Activated effector memory CD4-positive, alpha-beta T cell treated with Interleukin-2 at 50 U/mL for 16 hours (primary cell): ENCODE measurements around the gene UBAC2.
"Not testable (repeated sequence)": the region's sequence is repeated elsewhere in the genome, so short reads cannot be mapped to it uniquely, and the experiment has no call there.

Experiments
- DNase-seq: peaks from one replicate; pipeline ENCODE4 v3.0.0-alpha.2; 2020

The UBAC2 gene

DNA sequence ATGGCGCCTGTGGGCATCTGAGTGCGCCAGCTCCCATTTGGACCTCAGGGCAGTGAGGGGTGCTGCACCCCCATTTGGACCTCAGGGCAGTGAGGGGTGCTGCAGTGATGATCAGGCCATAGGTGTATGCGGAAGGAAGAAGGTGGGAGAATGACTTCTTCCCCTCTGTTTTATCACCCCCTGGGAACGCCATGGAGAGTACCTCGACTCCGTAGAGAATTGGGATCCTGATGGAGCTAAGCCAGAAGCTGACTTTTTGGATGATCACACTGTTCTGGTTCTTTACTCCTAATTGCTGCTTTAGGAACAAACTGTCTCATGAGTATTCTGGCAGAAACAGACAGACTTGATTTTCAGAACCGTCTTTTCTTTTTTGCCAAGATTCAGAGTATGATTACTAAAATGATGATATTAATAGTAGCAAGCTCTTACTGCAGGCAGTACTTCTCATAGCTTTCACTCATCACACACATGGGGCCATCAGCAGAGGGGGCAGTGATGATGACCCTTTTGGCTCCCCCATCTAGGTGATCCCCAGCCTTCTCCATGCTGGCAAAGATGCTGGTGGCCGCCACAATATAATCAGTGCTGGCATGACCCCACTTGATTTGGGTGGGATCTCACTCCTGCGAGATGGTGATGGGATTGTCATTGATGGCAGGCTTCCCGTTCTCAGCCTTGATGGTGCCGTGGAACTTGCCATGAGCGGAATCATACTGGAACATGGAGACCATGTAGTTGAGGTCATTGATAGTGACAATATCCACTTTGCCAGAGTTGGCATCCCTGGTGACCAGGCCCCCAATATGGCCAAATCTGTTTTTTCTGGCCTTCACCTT, 10.3 kb upstream of the UBAC2 start:
- no peak for DNase-seq

DNA sequence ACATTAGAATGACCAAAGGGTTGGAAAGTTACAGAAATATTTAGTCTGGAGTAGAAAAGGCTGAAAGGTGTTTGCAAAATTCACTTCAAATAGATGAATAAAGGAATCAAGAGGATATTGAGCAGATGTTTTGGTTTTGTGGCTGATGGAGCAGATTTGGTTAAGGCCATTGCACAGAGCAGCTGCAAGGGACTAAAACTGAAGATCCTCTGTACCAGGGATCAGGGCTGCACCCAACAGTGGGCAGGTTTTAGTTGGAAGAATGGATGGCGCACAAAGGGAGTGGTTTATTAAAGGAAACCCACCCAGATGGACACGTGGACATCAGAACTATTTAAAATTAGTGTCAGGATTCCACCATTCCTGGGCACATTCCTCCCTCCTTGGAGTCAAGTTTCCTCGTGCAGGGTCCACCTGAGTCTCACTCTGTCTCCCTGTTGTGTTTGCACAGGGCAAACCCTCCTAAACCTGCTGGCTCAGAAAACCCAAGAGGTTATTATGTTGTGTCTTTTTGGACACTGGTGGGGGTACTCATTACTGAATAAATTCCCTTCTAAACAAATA, 9.2 kb upstream of the UBAC2 start:
- DNase-seq: no peak

DNA sequence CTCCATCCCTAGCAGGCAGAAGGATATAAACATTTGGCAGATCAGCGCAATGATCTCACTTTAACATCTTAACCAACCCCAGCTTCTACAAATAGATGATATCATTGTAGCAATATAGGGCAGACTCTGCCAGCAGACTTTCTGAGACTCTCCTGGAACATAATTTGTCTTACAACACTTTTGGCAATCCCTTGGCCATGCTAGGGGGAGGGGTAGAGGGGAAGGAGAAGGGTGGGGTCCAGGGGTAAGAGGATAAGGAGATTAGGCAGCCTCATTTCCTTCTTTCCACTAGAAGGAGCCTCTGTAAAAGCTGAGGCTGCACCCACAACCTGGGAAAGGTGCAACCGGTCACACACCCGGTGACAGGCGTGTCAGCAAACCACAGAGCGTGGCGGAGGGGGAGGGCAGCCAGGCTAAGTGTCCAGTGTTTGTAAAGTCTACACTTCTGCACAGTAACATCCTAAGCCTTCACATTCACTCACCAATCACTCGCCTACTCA, 8.7 kb upstream of the UBAC2 start:
- DNase-seq: no peak

DNA sequence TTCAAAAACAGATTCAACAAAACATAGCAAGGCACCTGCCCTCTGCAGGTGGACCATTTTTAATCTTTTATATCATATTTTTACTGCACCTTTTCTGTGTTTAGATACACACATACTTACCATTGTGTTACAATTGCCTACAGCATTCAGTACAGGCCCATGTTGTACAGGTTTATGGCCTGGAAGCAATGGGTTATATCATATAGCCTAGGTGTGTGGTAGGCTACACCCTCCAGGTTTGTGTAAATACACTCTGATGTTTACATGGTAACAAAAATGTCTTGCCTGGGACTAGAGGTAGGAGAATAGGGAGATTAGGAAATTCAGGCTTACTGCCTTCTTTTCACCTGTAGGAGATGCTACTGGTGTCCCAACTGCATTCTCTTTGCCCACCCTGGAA, 8.2 kb upstream of the UBAC2 start:
- DNase-seq: no peak

DNA sequence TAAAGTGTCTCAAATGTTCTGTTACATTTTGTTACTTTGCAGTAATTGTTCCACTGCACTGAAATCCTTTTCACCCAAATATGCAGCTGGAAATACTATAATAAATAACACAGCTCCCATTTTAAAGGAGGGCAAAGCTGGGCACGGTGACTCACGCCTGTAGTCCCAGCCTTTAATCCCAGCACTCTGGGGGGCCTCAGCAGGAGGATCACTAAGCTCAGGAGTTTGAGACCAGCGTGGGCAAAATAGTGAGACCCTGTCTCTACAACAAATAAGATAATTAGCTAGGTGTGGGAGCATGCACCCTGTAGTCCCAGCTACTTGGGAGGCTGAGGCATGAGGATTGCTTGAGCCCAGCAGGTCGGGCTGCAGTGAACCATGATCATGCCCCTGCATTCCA, 7.5 kb upstream of the UBAC2 start:
- no peak for DNase-seq

DNA sequence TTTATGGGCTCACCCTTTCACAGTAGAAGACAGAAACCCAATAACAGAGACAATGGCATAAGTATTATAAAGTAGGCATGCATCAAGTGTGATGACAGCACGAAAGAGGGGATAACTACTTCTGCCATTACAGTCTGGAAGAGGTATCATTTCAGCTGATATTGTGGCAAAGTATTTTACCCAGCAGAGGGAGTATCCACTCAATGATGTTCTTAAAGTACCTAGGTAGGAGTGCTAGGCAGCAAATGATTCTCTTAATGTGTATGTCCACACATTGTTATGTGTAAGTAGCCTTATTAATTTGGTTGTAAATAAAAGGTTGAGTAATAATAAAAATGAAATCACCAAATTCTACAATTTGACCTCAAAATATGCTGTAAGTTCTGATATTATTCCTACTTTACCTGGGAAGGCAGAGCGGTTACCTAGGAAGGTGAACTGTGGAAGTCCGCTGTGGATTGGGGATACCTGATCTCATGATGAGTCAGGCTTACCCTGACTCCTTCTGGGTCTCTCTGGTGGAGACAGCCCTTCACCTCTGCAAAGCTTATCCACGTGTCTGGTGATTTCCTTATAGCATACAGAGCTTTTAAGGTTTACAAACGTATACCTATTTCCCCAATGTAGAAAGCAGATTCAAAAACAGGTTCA, 4.1 kb upstream of the UBAC2 start:
- DNase-seq: no peak

DNA sequence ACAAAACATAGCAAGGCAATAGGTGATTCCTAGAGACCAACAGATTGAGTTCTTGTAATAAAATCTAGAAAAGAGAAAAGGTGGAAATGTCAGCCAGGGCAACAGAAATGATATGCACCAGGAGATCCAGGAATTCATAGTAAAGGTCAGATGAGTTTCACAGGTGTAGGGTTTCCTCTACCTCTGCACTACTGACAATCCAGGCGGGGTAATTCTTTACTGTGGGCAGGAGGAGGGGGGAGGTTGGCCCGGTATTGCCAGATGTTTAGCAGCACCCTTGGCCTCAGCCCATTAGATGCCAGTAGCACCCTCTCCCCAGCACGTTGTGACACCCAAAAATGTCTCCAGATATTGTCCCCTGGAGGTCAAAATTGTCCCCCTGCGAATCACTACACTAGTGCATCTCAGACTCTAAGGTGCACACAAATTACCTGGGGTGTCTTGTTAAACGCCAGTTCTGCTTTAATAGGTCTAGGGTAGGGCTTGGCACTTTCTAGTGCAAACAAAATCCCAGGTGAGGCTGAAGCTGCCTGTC, 3.5 kb upstream of the UBAC2 start:
- no peak for DNase-seq

DNA sequence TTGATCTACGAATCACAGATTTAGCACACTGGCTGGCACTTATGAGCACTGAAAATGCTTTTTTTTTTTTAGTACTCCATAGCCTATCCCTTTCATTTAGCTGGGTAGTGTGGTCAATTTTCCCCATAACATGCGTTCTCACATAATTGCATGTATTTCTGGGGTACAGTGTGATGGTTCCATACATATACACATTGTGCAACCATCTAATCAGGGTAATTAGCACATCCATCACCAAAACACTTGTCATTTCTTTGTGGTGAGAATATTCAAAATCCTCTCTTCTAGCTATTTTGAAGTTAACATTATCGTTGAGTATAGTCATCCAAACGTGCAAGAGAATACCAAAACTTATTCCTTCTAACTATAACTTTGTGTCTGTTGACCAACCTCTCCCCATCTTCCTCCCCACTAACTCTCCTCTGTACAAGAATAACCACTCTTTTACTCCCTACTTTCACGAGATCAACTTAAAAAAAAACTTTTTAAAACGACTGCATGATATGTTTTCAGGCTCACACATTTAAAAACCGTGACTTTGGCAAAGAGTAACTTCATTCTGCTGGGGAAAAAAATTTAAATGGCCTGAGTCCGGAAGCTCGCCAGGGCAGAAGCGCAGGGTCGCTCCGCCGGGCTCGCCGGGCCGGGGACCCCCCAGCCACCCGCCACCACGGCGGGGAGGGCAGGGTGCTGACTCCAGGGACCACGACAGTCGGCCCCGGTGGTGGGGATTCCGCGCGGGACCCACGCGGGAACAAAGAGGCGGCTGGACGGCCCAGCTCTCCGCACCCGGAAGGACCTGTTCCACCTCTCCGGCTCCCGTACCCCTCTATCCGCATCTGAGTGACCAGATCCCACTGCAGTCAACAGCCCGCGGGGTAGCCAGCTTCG, 868 bp upstream of the UBAC2 start:
- no peak for DNase-seq

DNA sequence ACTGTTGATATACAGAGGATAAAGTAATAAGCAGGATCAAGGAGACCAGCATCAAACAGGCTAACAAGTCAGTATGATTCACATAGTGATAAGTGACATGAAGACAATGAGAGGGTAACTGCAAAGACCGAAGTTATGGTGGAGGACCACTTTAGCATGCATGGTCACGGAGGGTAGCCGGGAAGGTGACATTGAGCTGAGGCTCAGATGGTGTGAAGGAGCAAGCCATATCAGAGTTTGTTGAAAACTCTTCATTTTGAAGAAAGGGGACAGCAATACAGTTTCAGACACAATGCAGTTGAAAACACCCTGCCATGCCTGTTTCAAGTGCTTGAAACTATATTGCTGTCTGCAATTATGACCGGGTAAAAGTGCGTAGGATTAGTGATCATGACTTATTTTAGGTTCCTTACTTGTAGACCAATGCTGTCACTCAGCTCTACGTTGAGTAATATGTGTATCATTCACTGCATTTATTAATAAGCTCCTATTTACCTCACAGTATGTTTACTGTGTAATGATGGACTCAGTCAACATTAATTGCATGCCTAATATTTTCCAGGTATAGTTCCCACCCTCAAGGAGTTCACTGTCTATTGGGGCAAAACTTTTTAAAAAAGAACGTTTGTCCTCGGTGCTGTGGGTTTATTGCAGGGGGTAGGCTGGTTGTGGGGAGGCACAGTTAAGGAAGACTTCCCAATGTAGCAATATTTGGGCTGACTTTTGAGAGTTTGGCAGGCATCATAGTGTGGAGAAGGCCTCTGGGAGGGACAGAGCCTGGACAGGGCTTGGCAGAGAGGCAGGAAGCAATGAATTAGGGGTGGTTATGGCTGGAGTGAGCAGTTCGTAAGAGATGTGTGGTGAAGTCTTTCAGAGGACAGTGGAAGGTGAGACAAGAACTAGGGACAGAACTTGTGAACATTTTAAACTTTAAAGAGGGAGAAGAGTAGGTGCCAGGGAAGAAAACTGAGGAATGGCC, 3.2 kb downstream of the UBAC2 start:
- DNase-seq: no peak

DNA sequence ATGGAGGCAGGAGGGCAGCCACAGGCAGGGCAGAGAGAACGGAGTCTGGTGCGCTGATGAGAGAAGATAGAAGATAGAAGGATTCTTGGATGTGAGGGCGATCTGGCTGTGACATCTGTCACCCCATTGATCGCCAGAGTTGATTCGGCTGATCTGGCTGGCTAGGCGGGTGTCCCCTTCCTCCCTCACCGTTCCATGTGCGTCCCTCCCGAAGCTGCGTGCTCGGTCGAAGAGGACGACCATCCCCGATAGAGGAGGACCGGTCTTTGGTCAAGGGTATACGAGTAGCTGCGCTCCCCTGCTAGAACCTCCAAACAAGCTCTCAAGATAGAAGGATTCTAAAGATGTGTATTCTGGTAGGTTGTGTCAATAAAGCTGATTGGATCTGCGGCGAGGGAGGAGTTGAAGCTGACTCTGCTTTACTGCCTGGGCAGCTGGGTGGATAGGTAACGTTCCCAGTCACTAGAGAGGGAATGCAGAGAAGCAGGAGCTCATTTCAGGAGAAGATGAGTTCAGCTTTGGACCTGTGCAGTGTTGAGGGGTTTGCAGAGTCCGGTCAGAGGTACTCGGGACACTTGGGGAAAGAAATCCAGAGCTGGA, 5.1 kb downstream of the UBAC2 start:
- no peak for DNase-seq

DNA sequence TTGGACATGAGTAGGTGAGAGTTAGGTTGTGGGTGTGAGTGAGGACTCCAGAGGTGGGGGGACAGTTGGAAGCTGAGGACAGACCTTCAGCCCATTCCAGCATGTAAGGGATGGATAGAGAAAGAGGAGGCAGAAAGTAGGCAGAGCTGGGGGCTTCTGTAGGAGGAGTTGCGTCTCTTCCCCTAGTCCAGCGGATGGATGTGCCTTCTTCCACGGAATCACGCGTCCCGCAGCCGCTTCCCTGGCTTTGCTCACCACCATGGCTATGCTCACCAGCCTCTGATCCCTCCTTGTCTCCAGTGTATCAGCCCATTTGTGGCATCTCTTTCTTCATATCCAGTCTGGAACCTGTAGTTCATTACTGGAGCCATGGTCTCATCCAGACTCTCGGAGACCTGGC, 5.6 kb downstream of the UBAC2 start:
- DNase-seq: no peak

DNA sequence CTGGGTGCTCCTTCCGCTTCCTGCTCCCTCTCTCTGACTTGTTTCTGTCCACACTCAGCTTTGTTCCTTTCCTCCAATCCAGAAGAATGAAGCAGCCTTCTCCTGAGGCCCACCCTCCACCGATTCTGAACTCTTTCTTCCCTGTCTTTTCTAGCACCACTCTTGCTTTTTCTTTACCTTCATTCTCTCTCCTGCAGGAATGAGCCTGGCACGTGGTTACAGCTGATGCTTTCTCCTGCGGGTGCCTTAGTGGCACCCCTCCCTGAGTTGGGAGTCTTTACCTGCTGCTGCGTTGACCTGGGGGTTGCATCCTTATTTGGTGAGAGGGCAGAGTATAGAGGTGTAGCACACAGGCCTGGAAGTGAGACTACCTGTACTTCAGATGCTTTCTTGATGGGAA, 6.2 kb downstream of the UBAC2 start:
- no peak for DNase-seq

DNA sequence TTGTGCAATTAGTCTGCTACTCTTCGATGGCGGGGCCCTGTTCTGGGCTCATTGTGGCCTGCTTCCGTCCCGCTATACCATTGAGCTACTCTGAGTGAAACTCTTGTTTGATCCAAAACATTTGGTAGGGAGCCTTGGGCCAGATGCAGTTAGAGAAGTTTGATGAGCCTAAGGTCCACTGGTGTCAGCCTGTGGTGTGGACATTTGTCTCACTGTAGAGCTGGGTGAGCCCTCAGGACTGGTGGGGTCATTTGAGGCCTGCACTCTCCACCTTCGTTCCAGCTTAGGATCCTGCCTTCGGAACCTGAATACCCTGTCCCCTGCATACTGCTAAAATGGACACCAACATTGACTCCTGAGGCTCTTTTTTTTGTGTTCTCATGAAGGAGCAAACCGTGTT, 6.9 kb downstream of the UBAC2 start:
- no peak for DNase-seq

DNA sequence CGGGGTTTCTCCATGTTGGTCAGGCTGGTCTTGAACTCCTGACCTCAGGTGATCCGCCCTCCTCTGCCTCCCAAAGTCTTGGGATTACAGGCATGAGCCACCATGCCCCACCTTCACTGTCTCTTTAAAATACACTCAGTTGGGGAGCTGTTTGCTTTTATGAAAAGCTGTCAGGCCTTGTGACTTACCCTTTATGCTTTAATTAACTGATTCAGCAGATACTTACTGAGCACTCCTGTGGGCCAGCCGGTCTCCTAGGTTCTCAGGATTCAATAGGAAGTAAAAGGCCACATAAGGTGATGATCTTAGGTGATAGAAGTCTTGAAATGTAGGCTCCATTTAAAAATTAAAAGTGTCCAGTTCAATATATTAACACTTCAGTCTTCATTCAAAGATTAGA, 7.5 kb downstream of the UBAC2 start:
- no peak for DNase-seq

DNA sequence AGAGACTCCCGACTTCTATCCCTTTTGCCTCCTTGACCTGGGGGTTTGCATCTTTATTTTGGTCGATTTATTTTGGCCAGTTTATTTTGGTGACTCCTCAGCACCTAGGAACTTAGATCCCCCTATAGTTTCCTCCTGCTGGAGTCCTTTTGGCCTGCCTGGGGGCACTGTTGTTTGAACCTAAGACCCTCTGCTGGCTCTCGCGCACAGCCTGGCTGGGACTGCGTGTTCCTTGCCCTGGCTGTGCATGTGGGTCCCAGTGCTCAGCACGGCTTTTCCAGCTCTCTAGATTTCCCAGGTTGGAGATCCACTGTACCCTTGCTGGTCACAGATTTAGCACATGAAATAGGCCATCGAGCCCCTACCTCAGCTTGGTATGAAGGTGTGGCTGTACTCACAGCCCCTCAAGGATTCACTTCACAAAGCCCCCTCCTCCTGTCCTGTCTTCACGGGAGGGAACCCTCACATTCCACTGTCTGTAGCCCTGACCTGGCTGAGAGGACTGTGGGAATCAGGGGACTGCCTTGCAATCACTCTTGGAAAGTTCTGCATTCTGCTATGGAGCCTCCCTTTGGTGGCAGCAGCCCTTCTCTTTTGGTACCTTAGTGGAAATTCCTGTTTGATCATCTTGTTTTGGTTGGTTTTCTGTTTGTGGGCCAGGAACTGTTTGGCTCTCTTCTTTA, 8.3 kb downstream of the UBAC2 start:
- no peak for DNase-seq

DNA sequence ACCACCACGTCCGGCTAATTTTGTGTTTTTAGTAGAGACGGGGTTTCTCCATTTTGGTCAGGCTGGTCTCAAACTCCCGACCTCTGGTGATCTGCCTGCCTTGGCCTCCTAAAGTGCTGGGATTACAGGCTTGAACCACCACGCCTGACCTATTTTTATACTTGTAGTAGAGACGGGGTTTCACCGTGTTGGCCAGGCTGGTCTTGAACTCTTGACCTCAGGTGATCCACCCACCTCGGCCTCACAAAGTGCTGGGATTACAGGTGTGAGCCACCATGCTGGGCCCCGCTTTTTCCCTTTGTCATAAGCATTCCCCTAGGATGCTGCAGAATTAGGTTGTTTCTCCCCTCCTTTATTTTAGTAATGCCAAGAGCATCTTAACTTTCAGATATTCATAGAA, 10.0 kb downstream of the UBAC2 start:
- DNase-seq: not testable (repeated sequence)

DNA sequence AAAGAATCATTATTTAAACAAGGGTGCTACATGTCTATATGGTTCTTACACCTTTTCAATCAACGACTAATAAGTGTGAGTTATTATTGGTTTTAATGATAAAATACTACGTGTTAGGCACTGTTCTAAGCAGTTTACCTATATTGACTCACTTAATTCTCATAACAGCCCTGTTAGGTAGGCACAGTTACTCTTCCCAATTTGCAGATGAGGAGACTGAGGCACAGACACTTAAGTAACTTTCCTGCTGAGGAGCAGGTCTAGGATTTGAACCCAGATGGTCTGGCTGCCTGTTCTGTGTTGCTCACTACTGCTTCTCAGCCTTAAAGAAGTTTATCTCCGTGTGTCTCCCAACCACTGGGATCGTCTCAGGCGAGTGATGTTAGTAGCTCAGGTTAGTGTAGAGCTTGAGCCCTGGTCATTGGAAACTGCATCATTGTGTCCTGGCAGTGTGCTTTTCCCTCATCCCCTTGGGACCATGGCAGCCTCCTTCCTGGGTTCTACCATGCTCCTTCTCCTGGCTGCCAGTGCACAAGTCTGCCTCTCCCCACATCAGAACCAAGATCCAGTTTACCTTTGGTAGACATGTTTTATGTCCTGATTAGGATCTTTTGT, 10.9 kb downstream of the UBAC2 start:
- DNase-seq: no peak

DNA sequence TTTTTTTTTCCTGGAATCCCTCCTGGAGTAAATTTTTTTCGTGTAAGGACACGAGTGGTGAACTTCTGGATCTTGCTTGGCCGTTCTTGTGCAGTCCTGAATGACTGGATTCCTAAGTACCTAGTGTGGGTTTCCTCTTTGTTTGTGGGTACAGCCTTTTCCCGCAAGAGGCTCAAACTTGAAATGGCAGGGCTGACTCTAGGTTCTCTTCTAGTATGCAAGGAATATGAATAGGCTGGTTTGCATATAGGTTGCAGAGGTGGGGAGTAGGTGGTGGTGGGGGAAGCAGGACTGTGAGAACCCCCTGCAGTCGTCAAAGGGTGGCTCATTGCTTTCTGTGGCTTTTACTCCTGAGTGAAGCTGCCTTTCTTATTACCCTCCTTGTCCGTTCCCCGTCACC, 13.6 kb downstream of the UBAC2 start:
- no peak for DNase-seq

DNA sequence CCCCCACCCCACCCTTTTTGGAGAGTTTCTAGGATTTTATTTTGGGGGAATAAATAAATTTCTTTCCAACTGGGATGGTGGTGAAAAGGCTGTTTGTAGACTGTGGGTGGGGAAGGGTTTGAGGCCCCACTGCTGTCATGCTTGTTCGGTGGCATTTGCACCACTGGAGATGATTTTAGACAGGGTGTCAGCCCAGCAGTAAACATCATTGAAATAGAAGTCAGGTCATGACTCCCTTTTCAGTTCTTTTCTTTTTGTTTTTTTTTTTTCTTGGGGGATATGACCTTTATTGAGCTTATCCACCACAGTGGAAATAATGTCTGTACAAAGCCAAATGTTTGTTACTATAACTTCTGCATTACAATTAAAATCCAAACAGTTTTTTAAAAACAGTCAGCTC, 14.1 kb downstream of the UBAC2 start:
- DNase-seq: no peak

DNA sequence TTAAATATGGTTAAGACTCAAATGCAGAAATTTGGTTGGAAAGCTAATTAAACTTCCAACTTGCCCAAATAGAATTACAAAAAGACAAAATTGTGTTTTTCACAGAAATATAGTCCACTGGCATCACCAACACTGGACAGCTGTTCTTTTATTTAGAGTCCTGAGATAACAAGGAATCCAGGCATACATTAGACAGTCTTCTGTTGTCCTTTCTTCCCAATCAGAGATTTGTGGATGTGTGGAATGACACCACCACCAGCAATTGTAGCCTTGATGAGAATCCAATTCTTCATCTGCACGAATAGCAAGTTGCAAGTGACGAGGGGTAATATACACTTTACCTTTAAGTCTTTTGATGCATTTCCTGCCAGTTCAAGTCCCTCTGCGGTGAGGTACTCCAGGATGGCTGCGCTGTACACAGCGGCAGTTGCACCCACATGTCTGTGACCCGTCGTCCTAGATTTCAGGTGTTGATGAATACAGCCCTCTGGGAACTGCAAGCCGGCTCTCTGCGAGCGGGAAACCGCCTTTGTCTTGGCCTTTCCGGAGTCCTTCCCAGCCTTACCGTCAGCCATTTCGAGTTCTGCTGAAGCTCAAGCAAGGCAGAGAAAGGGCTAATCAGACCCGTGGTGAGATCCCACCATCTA, 14.7 kb downstream of the UBAC2 start:
- DNase-seq: peak; percentile 60
